HG03097 (cell line): ENCODE results near the gene LRRC15.

ENCODE experiments used
- ATAC-seq: cut with Tn5 transposase; IDR thresholded peaks from one replicate; pipeline ENCODE4 v1.9.1; 2021; ENCODE audit not compliant: unreplicated experiment, low FRiP score

Gene LRRC15

GRCh38 chr3:194337965-194338753 is 31.4 kb downstream of the LRRC15 start:
- ATAC-seq = no peak

GRCh38 chr3:194336601-194337355 is 32.8 kb downstream of the LRRC15 start:
- no peak for ATAC-seq

- ATAC-seq = no peak
Observed at GRCh38 chr3:194333981-194334320, 35.6 kb downstream of the LRRC15 start.

GRCh38 chr3:194333212-194333980 is 36.1 kb downstream of the LRRC15 start:
- ATAC-seq = peak; percentile 64

- ATAC-seq = no peak
Observed at GRCh38 chr3:194332858-194333211, 36.7 kb downstream of the LRRC15 start.

GRCh38 chr3:194330579-194330978 is 39.0 kb downstream of the LRRC15 start:
- no peak for ATAC-seq

- no peak for ATAC-seq
Observed at GRCh38 chr3:194330160-194330559, 39.4 kb downstream of the LRRC15 start.

GRCh38 chr3:194329583-194329965 is 40.0 kb downstream of the LRRC15 start:
- no peak for ATAC-seq

- no peak for ATAC-seq
Observed at GRCh38 chr3:194328942-194329582, 40.5 kb downstream of the LRRC15 start.

GRCh38 chr3:194328053-194328657 is 41.4 kb downstream of the LRRC15 start:
- no peak for ATAC-seq

GRCh38 chr3:194327218-194328052 is 42.1 kb downstream of the LRRC15 start:
- ATAC-seq = no peak

- no peak for ATAC-seq
Observed at GRCh38 chr3:194326968-194327217, 42.6 kb downstream of the LRRC15 start.

- ATAC-seq = no peak
Observed at GRCh38 chr3:194326192-194326967, 43.2 kb downstream of the LRRC15 start.

GRCh38 chr3:194325424-194326153 is 44.0 kb downstream of the LRRC15 start:
- ATAC-seq = no peak

- no peak for ATAC-seq
Observed at GRCh38 chr3:194324823-194325327, 44.7 kb downstream of the LRRC15 start.

- ATAC-seq = no peak
Observed at GRCh38 chr3:194323785-194324735, 45.5 kb downstream of the LRRC15 start.

GRCh38 chr3:194322678-194323211 is 46.8 kb downstream of the LRRC15 start:
- no peak for ATAC-seq
